ENCODE results near the gene COG5.

COG5 gene

GRCh38 chr7:107387128-107387527 is 176.6 kb downstream of the COG5 start:
- Histone ChIP-seq H3K4me3 (replicated peaks; ENCODE audit: insufficient read depth, low read length) (no peak overlapping the region), H3K27ac (replicated peaks) (no peak overlapping the region), H3K27me3 (ENCODE audit: insufficient read depth, poor library complexity, severe bottlenecking) (no peaks in the 10 kb centered on the region)
- no peak for DNase-seq (ENCODE audit: low read depth in 1 of 2, low spot score in 1 of 2)
- TF ChIP-seq POLR2AphosphoS5 (IDR thresholded peaks at IDR 0.05; ENCODE audit: low read depth) (no peak), SPI1 (IDR thresholded peaks at IDR 0.05; ENCODE audit: borderline replicate concordance, low read depth) (no peak), GABPA (IDR thresholded peaks at IDR 0.05; ENCODE audit: low read depth) (no peak), CTCF (IDR thresholded peaks at IDR 0.05; ENCODE audit: insufficient read depth, low read length) (no peak)
- TF ChIP-seq, protein P1, sequence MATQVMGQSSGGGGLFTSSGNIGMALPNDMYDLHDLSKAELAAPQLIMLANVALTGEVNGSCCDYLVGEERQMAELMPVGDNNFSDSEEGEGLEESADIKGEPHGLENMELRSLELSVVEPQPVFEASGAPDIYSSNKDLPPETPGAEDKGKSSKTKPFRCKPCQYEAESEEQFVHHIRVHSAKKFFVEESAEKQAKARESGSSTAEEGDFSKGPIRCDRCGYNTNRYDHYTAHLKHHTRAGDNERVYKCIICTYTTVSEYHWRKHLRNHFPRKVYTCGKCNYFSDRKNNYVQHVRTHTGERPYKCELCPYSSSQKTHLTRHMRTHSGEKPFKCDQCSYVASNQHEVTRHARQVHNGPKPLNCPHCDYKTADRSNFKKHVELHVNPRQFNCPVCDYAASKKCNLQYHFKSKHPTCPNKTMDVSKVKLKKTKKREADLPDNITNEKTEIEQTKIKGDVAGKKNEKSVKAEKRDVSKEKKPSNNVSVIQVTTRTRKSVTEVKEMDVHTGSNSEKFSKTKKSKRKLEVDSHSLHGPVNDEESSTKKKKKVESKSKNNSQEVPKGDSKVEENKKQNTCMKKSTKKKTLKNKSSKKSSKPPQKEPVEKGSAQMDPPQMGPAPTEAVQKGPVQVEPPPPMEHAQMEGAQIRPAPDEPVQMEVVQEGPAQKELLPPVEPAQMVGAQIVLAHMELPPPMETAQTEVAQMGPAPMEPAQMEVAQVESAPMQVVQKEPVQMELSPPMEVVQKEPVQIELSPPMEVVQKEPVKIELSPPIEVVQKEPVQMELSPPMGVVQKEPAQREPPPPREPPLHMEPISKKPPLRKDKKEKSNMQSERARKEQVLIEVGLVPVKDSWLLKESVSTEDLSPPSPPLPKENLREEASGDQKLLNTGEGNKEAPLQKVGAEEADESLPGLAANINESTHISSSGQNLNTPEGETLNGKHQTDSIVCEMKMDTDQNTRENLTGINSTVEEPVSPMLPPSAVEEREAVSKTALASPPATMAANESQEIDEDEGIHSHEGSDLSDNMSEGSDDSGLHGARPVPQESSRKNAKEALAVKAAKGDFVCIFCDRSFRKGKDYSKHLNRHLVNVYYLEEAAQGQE (IDR thresholded peaks at IDR 0.05; ENCODE audit: insufficient replicate concordance, low read depth): no peak

GRCh38 chr7:107386548-107387102 is 177.1 kb downstream of the COG5 start:
- DNase-seq (ENCODE audit: low read depth in 1 of 2, low spot score in 1 of 2): no peak

GRCh38 chr7:107384025-107384424 is 179.7 kb downstream of the COG5 start:
- DNase-seq (ENCODE audit: low read depth in 1 of 2, low spot score in 1 of 2): no peak
- TF ChIP-seq GABPA (IDR thresholded peaks at IDR 0.05; ENCODE audit: low read depth): no peak
- TF ChIP-seq CTCF (IDR thresholded peaks at IDR 0.05; ENCODE audit: insufficient read depth, low read length): no peak
- Histone ChIP-seq H3K27me3 (ENCODE audit: insufficient read depth, poor library complexity, severe bottlenecking) (no peaks in the 10 kb centered on the region), H3K4me3 (replicated peaks; ENCODE audit: insufficient read depth, low read length) (no peak overlapping the region), H3K27ac (replicated peaks) (no peak overlapping the region)

More at GRCh38 chr7:107386548-107387102, 177.1 kb downstream of the COG5 start:
- Histone ChIP-seq H3K4me3 (replicated peaks; ENCODE audit: insufficient read depth, low read length) (no peak overlapping the region), H3K27me3 (ENCODE audit: insufficient read depth, poor library complexity, severe bottlenecking) (no peaks in the 10 kb centered on the region), H3K27ac (replicated peaks) (no peak overlapping the region)
- TF ChIP-seq POLR2AphosphoS5 (IDR thresholded peaks at IDR 0.05; ENCODE audit: low read depth): no peak
- TF ChIP-seq CTCF (IDR thresholded peaks at IDR 0.05; ENCODE audit: insufficient read depth, low read length): no peak
- no peak for TF ChIP-seq GABPA (IDR thresholded peaks at IDR 0.05; ENCODE audit: low read depth)
- TF ChIP-seq, protein P1 (IDR thresholded peaks at IDR 0.05; ENCODE audit: insufficient replicate concordance, low read depth): no peak
- no peak; the same call in 1 of the 2 replicates for TF ChIP-seq SPI1 (IDR thresholded peaks at IDR 0.05; ENCODE audit: borderline replicate concordance, low read depth)

GRCh38 chr7:107383203-107383602 is 180.5 kb downstream of the COG5 start:
- no peak overlapping the region for H3K4me3 ChIP-seq (replicated peaks; ENCODE audit: insufficient read depth, low read length)
- TF ChIP-seq SPI1 (IDR thresholded peaks at IDR 0.05; ENCODE audit: borderline replicate concordance, low read depth): no peak
- no peak for TF ChIP-seq POLR2AphosphoS5 (IDR thresholded peaks at IDR 0.05; ENCODE audit: low read depth)
- no peak for TF ChIP-seq CTCF (IDR thresholded peaks at IDR 0.05; ENCODE audit: insufficient read depth, low read length)
- TF ChIP-seq, protein P1 (IDR thresholded peaks at IDR 0.05; ENCODE audit: insufficient replicate concordance, low read depth): no peak
- no peak for TF ChIP-seq GABPA (IDR thresholded peaks at IDR 0.05; ENCODE audit: low read depth)

More at GRCh38 chr7:107383203-107383602, 180.5 kb downstream of the COG5 start:
- Histone ChIP-seq H3K27me3 (ENCODE audit: insufficient read depth, poor library complexity, severe bottlenecking) (no peaks in the 10 kb centered on the region), H3K27ac (replicated peaks) (no peak overlapping the region)
- DNase-seq (ENCODE audit: low read depth in 1 of 2, low spot score in 1 of 2): no peak
